ENCODE measurements around the gene GNG7. TPM values are rescaled to one million over a fixed set of nuclear protein-coding genes. Genes with fewer than 3 reads are reported as not detected.
"Not testable (repeated sequence)": the region's sequence is repeated elsewhere in the genome, so short reads cannot be mapped to it uniquely, and the experiment has no call there.

GNG7 gene
- polyA plus RNA-seq, 1 donor (not counting 4 experiments of a cell fraction or from before 2014, with no cell fraction given): 0.01 TPM

DNA sequence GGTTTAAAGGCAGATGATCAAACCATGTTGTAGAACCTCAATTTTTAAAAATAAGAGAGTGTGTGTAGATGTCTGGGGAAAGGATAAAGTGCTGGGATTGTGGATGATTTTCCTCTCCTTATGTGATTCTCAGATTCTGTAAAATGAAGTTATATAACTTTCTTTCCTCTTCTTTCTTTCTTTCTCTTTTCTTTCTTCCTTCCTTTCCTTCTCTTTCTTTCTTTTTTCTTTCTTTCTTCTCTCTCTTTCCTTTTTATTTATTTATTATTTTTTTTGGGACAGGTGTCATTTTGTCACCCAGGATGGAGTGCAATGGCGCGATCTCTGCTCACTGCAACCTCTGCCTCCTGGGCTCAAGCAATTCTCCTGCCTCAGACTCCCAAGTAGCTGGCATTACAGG, 144.0 kb downstream of the GNG7 start:
- Histone ChIP-seq H3K27ac (ENCODE audit: control insufficient read depth, insufficient read depth, low read length) (no peak overlapping the region), H4K20me1 (ENCODE audit: control insufficient read depth, extremely low read depth, insufficient read depth, low read length) (no peaks in the 10 kb centered on the region), H3K27me3 (ENCODE audit: control insufficient read depth, extremely low read depth, insufficient read depth, low read length) (peaks cover 5% of the 10 kb centered on the region), H2AFZ (ENCODE audit: control insufficient read depth, low read length) (no peak overlapping the region), H3K9me3 (ENCODE audit: control insufficient read depth, low read depth, low read length) (no peaks in the 10 kb centered on the region), H3K4me1 (ENCODE audit: control insufficient read depth, extremely low read depth, insufficient read depth, low read length) (peaks cover 8% of the 10 kb centered on the region), H3K4me3 (ENCODE audit: control insufficient read depth in 2 of 3, extremely low read depth in 1 of 3, insufficient read depth in 2 of 3, low read depth in 1 of 3, low read length in 3 of 3) (no peak overlapping the region), H3K9ac (ENCODE audit: control insufficient read depth, extremely low read depth, insufficient read depth, low read length) (no peak overlapping the region), H3K36me3 (ENCODE audit: control insufficient read depth in 2 of 2, extremely low read depth in 1 of 2, insufficient read depth in 2 of 2, low read length in 2 of 2) (no peaks in the 10 kb centered on the region), H3K9me1 (ENCODE audit: control insufficient read depth, extremely low read depth, insufficient read depth, low read length) (no peaks in the 10 kb centered on the region), H3K79me2 (ENCODE audit: control insufficient read depth, insufficient read depth, low read length) (no peaks in the 10 kb centered on the region), H3K4me2 (ENCODE audit: control insufficient read depth, extremely low read depth, insufficient read depth, low read depth, low read length) (no peak overlapping the region)
- FAIRE-seq (no peak), DNase-seq (ENCODE audit: low read depth, low spot score) (no peak)
- TF ChIP-seq, protein P1, sequence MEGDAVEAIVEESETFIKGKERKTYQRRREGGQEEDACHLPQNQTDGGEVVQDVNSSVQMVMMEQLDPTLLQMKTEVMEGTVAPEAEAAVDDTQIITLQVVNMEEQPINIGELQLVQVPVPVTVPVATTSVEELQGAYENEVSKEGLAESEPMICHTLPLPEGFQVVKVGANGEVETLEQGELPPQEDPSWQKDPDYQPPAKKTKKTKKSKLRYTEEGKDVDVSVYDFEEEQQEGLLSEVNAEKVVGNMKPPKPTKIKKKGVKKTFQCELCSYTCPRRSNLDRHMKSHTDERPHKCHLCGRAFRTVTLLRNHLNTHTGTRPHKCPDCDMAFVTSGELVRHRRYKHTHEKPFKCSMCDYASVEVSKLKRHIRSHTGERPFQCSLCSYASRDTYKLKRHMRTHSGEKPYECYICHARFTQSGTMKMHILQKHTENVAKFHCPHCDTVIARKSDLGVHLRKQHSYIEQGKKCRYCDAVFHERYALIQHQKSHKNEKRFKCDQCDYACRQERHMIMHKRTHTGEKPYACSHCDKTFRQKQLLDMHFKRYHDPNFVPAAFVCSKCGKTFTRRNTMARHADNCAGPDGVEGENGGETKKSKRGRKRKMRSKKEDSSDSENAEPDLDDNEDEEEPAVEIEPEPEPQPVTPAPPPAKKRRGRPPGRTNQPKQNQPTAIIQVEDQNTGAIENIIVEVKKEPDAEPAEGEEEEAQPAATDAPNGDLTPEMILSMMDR (optimal IDR thresholded peaks at IDR 0.05 in 1 of 3, IDR thresholded peaks at IDR 0.05 in 1 of 3, conservative IDR thresholded peaks at IDR 0.05 in 1 of 3; ENCODE audit: extremely low read depth in 1 of 3, insufficient read depth in 2 of 3, low read length in 3 of 3): no peak
- no peak for TF ChIP-seq EZH2 (IDR thresholded peaks at IDR 0.05; ENCODE audit: low read length)
- dilution Hi-C loops (cut with MboI; ENCODE audit: extremely low pct_ligation_motif_present, low sequenced_read_pairs): no loop called here

DNA sequence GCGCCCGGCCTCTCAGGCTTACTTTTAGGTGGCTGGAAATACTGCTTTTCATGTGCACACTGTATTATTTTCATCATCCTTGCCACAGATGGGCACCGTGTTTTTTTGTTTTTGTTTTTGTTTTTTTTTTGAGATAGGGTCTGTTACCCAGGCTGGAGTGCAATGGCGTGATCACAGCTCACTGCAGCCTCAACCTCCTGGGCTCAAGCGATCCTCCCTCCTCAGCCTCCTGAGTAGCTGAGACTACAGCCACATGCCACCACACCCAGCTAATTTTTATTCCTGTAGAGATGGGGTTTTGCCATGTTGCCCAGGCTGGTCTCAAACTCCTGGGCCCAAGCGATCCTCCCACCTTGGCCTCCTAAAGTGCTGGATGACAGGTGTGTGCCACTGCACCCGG, 144.4 kb downstream of the GNG7 start:
- H3K9me1 ChIP-seq (ENCODE audit: control insufficient read depth, extremely low read depth, insufficient read depth, low read length); H4K20me1 ChIP-seq (ENCODE audit: control insufficient read depth, extremely low read depth, insufficient read depth, low read length); H3K9ac ChIP-seq (ENCODE audit: control insufficient read depth, extremely low read depth, insufficient read depth, low read length); FAIRE-seq; H3K9me3 ChIP-seq (ENCODE audit: control insufficient read depth, low read depth, low read length); H3K27me3 ChIP-seq (ENCODE audit: control insufficient read depth, extremely low read depth, insufficient read depth, low read length); H3K4me1 ChIP-seq (ENCODE audit: control insufficient read depth, extremely low read depth, insufficient read depth, low read length); dilution Hi-C loops (cut with MboI; ENCODE audit: extremely low pct_ligation_motif_present, low sequenced_read_pairs); H3K4me3 ChIP-seq (ENCODE audit: control insufficient read depth in 2 of 3, extremely low read depth in 1 of 3, insufficient read depth in 2 of 3, low read depth in 1 of 3, low read length in 3 of 3); H2AFZ ChIP-seq (ENCODE audit: control insufficient read depth, low read length); DNase-seq (ENCODE audit: low read depth, low spot score); H3K79me2 ChIP-seq (ENCODE audit: control insufficient read depth, insufficient read depth, low read length); H3K36me3 ChIP-seq (ENCODE audit: control insufficient read depth in 2 of 2, extremely low read depth in 1 of 2, insufficient read depth in 2 of 2, low read length in 2 of 2); H3K4me2 ChIP-seq (ENCODE audit: control insufficient read depth, extremely low read depth, insufficient read depth, low read depth, low read length); H3K27ac ChIP-seq (ENCODE audit: control insufficient read depth, insufficient read depth, low read length): not testable (repeated sequence)

DNA sequence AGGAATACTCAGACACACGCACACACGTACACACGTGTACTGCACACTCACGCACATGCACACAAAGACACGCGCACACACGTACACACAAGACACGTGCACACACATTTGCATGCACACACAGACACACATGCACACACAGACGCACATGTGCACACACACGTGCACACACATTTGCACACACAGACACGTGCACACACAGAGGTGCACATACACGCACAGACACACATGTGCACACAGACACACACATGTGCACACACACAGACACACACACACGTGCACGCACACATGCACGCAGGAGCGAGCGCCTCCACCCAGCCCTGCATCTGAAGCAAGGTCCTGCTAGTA, 145.4 kb downstream of the GNG7 start:
- dilution Hi-C loops (cut with MboI; ENCODE audit: extremely low pct_ligation_motif_present, low sequenced_read_pairs): no loop called here

More for the DNA sequence above, 145.4 kb downstream of the GNG7 start:
- H3K4me3 ChIP-seq (ENCODE audit: control insufficient read depth in 2 of 3, extremely low read depth in 1 of 3, insufficient read depth in 2 of 3, low read depth in 1 of 3, low read length in 3 of 3): no peak overlapping the region
- H3K36me3 ChIP-seq (ENCODE audit: control insufficient read depth in 2 of 2, extremely low read depth in 1 of 2, insufficient read depth in 2 of 2, low read length in 2 of 2): no peaks in the 10 kb centered on the region
- H3K4me2 ChIP-seq (ENCODE audit: control insufficient read depth, extremely low read depth, insufficient read depth, low read depth, low read length): no peak overlapping the region
- H3K27me3 ChIP-seq (ENCODE audit: control insufficient read depth, extremely low read depth, insufficient read depth, low read length): peaks cover 5% of the 10 kb centered on the region
- peaks cover 8% of the 10 kb centered on the region for H3K4me1 ChIP-seq (ENCODE audit: control insufficient read depth, extremely low read depth, insufficient read depth, low read length)
- no peaks in the 10 kb centered on the region for H4K20me1 ChIP-seq (ENCODE audit: control insufficient read depth, extremely low read depth, insufficient read depth, low read length)
- TF ChIP-seq, protein P1 (optimal IDR thresholded peaks at IDR 0.05 in 1 of 3, IDR thresholded peaks at IDR 0.05 in 1 of 3, conservative IDR thresholded peaks at IDR 0.05 in 1 of 3; ENCODE audit: extremely low read depth in 1 of 3, insufficient read depth in 2 of 3, low read length in 3 of 3): no peak
- TF ChIP-seq EZH2 (IDR thresholded peaks at IDR 0.05; ENCODE audit: low read length): no peak
- no peaks in the 10 kb centered on the region for H3K79me2 ChIP-seq (ENCODE audit: control insufficient read depth, insufficient read depth, low read length)
- no peak overlapping the region for H3K27ac ChIP-seq (ENCODE audit: control insufficient read depth, insufficient read depth, low read length)
- DNase-seq (ENCODE audit: low read depth, low spot score) (no peak), FAIRE-seq (no peak)
- no peak overlapping the region for H2AFZ ChIP-seq (ENCODE audit: control insufficient read depth, low read length)
- H3K9ac ChIP-seq (ENCODE audit: control insufficient read depth, extremely low read depth, insufficient read depth, low read length): no peak overlapping the region
- H3K9me1 ChIP-seq (ENCODE audit: control insufficient read depth, extremely low read depth, insufficient read depth, low read length): no peaks in the 10 kb centered on the region
- no peaks in the 10 kb centered on the region for H3K9me3 ChIP-seq (ENCODE audit: control insufficient read depth, low read depth, low read length)
